ENCODE measurements around the gene GLRX2.

The GLRX2 gene

DNA sequence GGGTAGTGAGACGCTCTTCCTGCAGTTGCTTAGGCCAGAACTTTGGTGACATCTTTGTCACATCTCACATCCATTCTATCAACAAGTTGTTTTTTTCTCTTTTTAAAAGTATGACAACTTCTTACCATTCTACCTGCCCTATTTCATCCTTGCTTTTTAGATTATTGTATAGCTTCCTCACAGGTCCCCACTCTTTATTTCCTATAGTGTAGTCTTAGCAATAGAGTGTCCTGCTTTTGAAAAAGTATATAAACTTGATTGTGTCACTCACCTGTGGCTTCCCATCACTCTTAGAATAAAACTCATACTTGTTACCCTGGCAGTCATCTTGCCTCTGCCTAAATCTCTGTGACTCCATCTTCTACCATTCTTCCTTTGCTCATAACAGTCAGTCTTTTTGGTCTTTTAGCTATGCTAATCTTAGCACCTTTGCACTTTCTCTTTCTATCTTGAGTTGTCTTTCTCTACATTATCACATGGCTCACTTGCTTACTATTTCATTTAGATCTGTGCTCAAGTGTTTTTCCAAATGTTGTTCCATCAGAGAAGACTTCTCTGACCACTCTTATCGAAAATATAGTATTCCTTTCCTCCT lies 26.1 kb upstream of the GLRX2 start:
- no peaks in the 10 kb centered on the region for H3K4me1 ChIP-seq (ENCODE audit: insufficient read depth, insufficient read length)
- no peak for TF ChIP-seq SUZ12 (IDR thresholded peaks at IDR 0.05; ENCODE audit: extremely low read depth, insufficient read depth, insufficient read length)
- no peak for TF ChIP-seq YY1 (IDR thresholded peaks at IDR 0.05; ENCODE audit: insufficient read depth, insufficient read length)
- no peak for TF ChIP-seq ZNF274 (IDR thresholded peaks at IDR 0.05; ENCODE audit: low read depth, low read length)
- H3K36me3 ChIP-seq (ENCODE audit: insufficient read depth, insufficient read length, low read length), result peaks cover 83% of the 10 kb centered on the region
- H3K9ac ChIP-seq (ENCODE audit: insufficient read length, low read depth), result no peak overlapping the region
- no peaks in the 10 kb centered on the region for H3K27me3 ChIP-seq (ENCODE audit: insufficient read depth, insufficient read length)
- H3K9me3 ChIP-seq (ENCODE audit: insufficient read depth, low read length), result no peaks in the 10 kb centered on the region
- H3K4me3 ChIP-seq (ENCODE audit: insufficient read length, low read depth), result no peak overlapping the region
- no peak for DNase-seq (ENCODE audit: low read depth, low spot score)

DNA sequence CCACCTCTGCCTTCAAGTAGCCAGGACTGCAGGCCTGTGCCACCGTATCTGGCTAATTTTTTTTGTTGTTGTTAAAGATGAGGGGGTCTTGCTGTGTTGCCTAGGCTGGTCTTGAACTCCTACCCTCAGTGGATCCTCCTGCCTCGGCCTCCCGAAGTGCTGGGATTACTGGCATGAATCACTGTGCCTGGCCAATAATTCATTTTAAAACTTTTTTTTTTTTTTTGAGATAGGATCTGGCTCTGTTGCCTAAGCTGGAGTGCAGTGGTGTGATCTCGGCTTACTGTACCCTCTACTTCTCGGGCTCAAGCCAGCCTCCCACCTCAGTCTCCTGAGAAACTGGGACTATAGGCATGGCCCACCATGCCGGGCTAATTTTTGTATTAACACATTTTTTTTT lies 20.2 kb upstream of the GLRX2 start:
- H3K9ac ChIP-seq (ENCODE audit: insufficient read length, low read depth), result no peak overlapping the region
- H3K4me3 ChIP-seq (ENCODE audit: insufficient read length, low read depth), result no peak overlapping the region
- no peaks in the 10 kb centered on the region for H3K9me3 ChIP-seq (ENCODE audit: insufficient read depth, low read length)
- peaks cover 1% of the 10 kb centered on the region for H3K4me1 ChIP-seq (ENCODE audit: insufficient read depth, insufficient read length)
- peaks cover 5% of the 10 kb centered on the region for H3K27me3 ChIP-seq (ENCODE audit: insufficient read depth, insufficient read length)
- no peak for TF ChIP-seq YY1 (IDR thresholded peaks at IDR 0.05; ENCODE audit: insufficient read depth, insufficient read length)
- TF ChIP-seq SUZ12 (IDR thresholded peaks at IDR 0.05; ENCODE audit: extremely low read depth, insufficient read depth, insufficient read length), result no peak
- no peak for TF ChIP-seq ZNF274 (IDR thresholded peaks at IDR 0.05; ENCODE audit: low read depth, low read length)
- DNase-seq (ENCODE audit: low read depth, low spot score), result no peak
- peaks cover 54% of the 10 kb centered on the region for H3K36me3 ChIP-seq (ENCODE audit: insufficient read depth, insufficient read length, low read length)

DNA sequence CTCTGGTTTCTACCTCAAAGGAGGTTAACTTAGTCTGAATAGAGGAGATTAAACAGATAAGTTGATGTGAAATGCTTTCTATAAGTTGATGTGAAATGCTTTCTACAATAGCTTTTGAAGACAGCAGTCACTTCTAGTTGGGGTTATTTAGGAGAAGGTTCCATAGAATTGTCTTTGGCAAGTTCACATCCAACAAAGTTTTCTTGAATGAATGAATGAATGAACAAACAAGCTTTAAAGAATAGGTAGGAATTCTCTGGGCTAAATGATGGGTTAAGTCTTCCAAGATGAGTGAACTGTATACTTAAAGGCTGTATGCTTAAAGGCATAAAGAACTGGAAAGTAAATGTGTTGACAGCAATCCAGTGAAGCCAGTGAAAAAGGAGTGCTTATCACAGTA lies 18.5 kb upstream of the GLRX2 start:
- H3K9ac ChIP-seq (ENCODE audit: insufficient read length, low read depth), result no peak overlapping the region
- peak overlapping the region; percentile 80 for H3K4me3 ChIP-seq (ENCODE audit: insufficient read length, low read depth)

DNA sequence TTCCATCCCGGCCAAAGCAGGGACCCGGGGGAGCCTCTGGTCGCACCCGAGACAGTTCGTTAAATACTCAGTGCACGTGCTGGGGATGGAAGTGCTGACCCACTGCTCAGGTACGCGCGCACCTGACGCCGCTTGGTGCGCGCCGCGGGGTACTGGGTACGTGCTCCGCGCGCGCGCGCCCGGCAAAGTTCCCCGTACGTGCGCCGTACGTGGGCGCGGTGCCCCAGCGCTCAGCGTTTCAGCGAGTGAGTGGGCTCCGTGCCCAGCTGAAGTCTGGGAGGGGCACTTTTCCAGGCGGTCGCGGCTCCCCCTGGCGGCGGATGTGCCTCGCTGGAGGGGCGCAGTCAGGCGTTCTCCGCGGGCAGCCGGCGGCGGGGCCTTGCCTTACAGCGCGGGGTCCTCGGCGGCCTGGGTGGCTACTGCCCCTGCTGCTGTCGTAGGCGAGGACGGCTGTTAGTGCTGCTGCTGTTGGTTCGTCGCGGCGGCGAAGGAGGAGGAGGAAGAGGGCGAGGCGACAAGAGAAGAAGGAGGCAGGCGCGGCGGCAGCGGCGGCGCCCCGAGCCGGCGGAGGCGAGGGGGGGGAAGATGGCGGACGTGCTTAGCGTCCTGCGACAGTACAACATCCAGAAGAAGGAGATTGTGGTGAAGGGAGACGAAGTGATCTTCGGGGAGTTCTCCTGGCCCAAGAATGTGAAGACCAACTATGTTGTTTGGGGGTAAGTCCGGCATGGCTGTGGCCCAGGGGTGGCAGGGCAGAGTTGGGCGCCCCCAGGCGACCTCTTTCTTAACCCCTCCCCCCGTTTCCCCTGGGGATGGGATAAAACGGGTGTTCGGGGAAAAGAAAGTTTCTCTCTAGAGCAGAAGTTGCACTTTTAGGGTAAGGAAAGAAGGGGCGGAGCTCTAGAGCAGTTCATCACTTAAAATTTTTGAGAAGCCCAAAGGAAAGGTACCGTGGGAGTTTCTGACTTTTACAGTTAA lies 16.7 kb upstream of the GLRX2 start, which contains the start of gene CDC73:
CDC73 (plus strand) TSS at position 416 of the 978 bp plus-strand sequence; CDS start at position 586, 170 bp downstream.
- Histone ChIP-seq H3K27me3 (ENCODE audit: insufficient read depth, insufficient read length) (peaks cover 6% of the 10 kb centered on the region), H3K9ac (ENCODE audit: insufficient read length, low read depth) (peak within 1 kb of the TSS; percentile 94), H3K4me3 (ENCODE audit: insufficient read length, low read depth) (peak within 1 kb of the TSS; percentile 80), H3K4me1 (ENCODE audit: insufficient read depth, insufficient read length) (peaks cover 1% of the 10 kb centered on the region), H3K36me3 (ENCODE audit: insufficient read depth, insufficient read length, low read length) (peaks cover 22% of the 10 kb centered on the region), H3K9me3 (ENCODE audit: insufficient read depth, low read length) (no peaks in the 10 kb centered on the region)
- peak; percentile 60 for TF ChIP-seq YY1 (IDR thresholded peaks at IDR 0.05; ENCODE audit: insufficient read depth, insufficient read length)
- no peak for TF ChIP-seq SUZ12 (IDR thresholded peaks at IDR 0.05; ENCODE audit: extremely low read depth, insufficient read depth, insufficient read length)
- no peak for TF ChIP-seq ZNF274 (IDR thresholded peaks at IDR 0.05; ENCODE audit: low read depth, low read length)
- DNase-seq (ENCODE audit: low read depth, low spot score), result peak; percentile 94

More for the DNA sequence above, 18.5 kb upstream of the GLRX2 start:
- TF ChIP-seq SUZ12 (IDR thresholded peaks at IDR 0.05; ENCODE audit: extremely low read depth, insufficient read depth, insufficient read length) (no peak), YY1 (IDR thresholded peaks at IDR 0.05; ENCODE audit: insufficient read depth, insufficient read length) (no peak), ZNF274 (IDR thresholded peaks at IDR 0.05; ENCODE audit: low read depth, low read length) (no peak)
- peaks cover 1% of the 10 kb centered on the region for H3K4me1 ChIP-seq (ENCODE audit: insufficient read depth, insufficient read length)
- peaks cover 6% of the 10 kb centered on the region for H3K27me3 ChIP-seq (ENCODE audit: insufficient read depth, insufficient read length)
- peaks cover 38% of the 10 kb centered on the region for H3K36me3 ChIP-seq (ENCODE audit: insufficient read depth, insufficient read length, low read length)
- no peaks in the 10 kb centered on the region for H3K9me3 ChIP-seq (ENCODE audit: insufficient read depth, low read length)
- no peak for DNase-seq (ENCODE audit: low read depth, low spot score)

DNA sequence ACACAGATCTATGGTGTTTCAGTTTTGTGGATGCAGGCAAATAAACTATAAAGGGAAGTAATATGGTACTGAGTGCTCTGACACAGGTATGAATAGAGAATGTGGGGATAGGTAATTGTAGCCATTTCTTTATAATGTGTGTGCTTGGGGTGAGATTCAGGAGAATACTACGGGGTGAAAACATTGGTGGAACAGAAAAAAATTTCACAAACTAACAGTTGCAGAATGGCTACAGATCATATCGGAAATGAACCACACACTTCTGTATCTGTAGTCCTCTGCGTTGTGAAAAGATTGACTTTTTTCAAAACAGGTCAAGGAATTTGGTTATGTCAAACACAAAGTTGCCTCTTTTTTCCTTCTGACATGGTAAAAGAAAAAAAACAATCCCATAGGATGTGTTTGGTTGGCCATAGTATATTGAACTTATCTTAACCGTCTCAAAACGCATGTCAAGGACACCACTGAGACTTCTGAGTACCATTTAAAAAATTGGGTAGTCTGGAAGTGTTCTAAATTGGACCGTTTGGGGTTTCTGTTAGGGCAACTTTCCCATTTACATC lies 15.5 kb upstream of the GLRX2 start:
- H3K9me3 ChIP-seq (ENCODE audit: insufficient read depth, low read length), result no peaks in the 10 kb centered on the region
- no peak overlapping the region for H3K4me3 ChIP-seq (ENCODE audit: insufficient read length, low read depth)
- H3K27me3 ChIP-seq (ENCODE audit: insufficient read depth, insufficient read length), result peaks cover 6% of the 10 kb centered on the region
- no peak for DNase-seq (ENCODE audit: low read depth, low spot score)
- peaks cover 1% of the 10 kb centered on the region for H3K4me1 ChIP-seq (ENCODE audit: insufficient read depth, insufficient read length)
- TF ChIP-seq YY1 (IDR thresholded peaks at IDR 0.05; ENCODE audit: insufficient read depth, insufficient read length), result no peak
- TF ChIP-seq SUZ12 (IDR thresholded peaks at IDR 0.05; ENCODE audit: extremely low read depth, insufficient read depth, insufficient read length), result no peak
- H3K36me3 ChIP-seq (ENCODE audit: insufficient read depth, insufficient read length, low read length), result peaks cover 9% of the 10 kb centered on the region
- H3K9ac ChIP-seq (ENCODE audit: insufficient read length, low read depth), result no peak overlapping the region

DNA sequence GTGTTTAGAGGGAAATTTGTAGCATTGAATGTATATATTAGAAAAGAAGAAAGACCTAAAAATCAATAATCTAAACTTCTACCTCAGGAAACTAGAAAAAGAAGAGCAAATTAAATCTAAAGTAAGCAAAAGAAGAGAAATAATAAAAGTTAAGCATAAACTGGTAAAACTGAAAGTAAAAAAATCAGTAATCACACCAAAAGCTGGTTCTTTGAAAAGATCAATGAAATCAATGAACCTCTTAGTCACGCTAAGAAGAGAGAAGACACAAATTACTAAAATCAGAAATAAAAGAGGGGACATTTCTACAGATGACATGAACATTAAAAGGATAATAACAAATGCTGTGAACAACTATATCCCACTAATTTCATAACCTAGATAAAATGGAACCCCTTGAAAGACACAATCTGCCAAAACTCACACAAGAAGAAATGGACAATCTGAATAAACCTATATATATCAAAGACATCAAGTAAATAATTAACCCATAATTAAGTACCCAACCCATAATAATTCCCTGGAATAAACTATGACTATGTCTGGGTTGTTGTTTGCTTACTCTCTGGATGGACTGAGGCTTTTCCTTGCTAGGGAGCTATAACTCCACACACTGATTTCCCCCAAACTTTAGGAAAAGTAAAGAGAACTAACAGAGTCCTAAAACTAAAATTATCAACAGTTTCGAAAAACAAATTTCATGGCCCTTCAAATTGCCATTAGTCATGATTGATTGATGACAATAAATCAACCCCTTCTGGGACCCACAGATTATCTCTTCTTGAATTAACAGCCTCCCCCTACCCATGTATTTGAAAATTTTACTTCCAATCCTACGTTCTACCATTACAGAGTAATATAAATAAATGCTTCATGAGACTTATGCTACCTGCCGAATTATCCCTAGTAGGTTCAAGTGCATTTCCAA lies 13.9 kb upstream of the GLRX2 start:
- Histone ChIP-seq H3K9ac (ENCODE audit: insufficient read length, low read depth) (no peak overlapping the region), H3K27me3 (ENCODE audit: insufficient read depth, insufficient read length) (peaks cover 6% of the 10 kb centered on the region), H3K36me3 (ENCODE audit: insufficient read depth, insufficient read length, low read length) (no peaks in the 10 kb centered on the region), H3K4me3 (ENCODE audit: insufficient read length, low read depth) (no peak overlapping the region), H3K4me1 (ENCODE audit: insufficient read depth, insufficient read length) (no peaks in the 10 kb centered on the region), H3K9me3 (ENCODE audit: insufficient read depth, low read length) (no peaks in the 10 kb centered on the region)
- TF ChIP-seq YY1 (IDR thresholded peaks at IDR 0.05; ENCODE audit: insufficient read depth, insufficient read length) (no peak), SUZ12 (IDR thresholded peaks at IDR 0.05; ENCODE audit: extremely low read depth, insufficient read depth, insufficient read length) (no peak), ZNF274 (IDR thresholded peaks at IDR 0.05; ENCODE audit: low read depth, low read length) (no peak)
- DNase-seq (ENCODE audit: low read depth, low spot score), result no peak

Measured in NT2/D1 (cell line).